AG04450 (cell line): ENCODE measurements around the gene MYBPC2. TPM values are rescaled to one million over a fixed set of nuclear protein-coding genes. Genes with fewer than 3 reads are reported as not detected.

Experiments used
- CTCF ChIA-PET: fragments of 300-600, 350-600 bp; formaldehyde crosslinking; extraction: SDS; loops from one replicate; lab custom pipeline; 2022; ENCODE audit warnings: antibody characterized with exemption, inconsistent platforms; lab: Charles Lee
- POLR2A ChIA-PET: fragments of 350-600 bp; formaldehyde crosslinking; extraction: SDS; loops from one replicate; lab custom pipeline; 2021; ENCODE audit warnings: antibody characterized with exemption, inconsistent platforms; lab: Yijun Ruan, JAX
- DNase-seq: peaks from one replicate; pipeline ENCODE4 v3.0.0-alpha.2; 2011; ENCODE audit warnings: low read depth, low spot score
- H3K27ac ChIP-seq: one replicate; pipeline ENCODE4 v1.5.1; 2012; ENCODE audit warnings: low read depth, low read length, control low read depth
- H3K27me3 ChIP-seq: one replicate; pipeline ENCODE4 v1.6.0; 2012; ENCODE audit warnings: low read length; ENCODE audit not compliant: control insufficient read depth, insufficient read depth
- H3K4me3 ChIP-seq: 2 replicates; pipeline ENCODE4 v1.5.1; 2011; ENCODE audit warnings: mild to moderate bottlenecking, low read depth, low read length, control low read depth
- H3K9me3 ChIP-seq: 2 replicates; pipeline ENCODE4 v1.5.1; 2012; ENCODE audit warnings: low read length; ENCODE audit not compliant: control insufficient read depth, insufficient read depth
- CTCF ChIP-seq: IDR thresholded peaks from 2 replicates; pipeline ENCODE4 v1.5.1; 2011; ENCODE audit warnings: low read depth, low read length, control low read depth, inconsistent platforms
- polyA plus RNA-seq: library from polyadenylated mRNA; depleted of rRNA; stranded (reverse); fragments of >200 nt; gene quantifications from 2 replicates; pipeline ENCODE4 v1.2.3, GENCODE V29; 2011

The MYBPC2 gene
- polyA plus RNA-seq, 1 experiment, result not detected

DNA sequence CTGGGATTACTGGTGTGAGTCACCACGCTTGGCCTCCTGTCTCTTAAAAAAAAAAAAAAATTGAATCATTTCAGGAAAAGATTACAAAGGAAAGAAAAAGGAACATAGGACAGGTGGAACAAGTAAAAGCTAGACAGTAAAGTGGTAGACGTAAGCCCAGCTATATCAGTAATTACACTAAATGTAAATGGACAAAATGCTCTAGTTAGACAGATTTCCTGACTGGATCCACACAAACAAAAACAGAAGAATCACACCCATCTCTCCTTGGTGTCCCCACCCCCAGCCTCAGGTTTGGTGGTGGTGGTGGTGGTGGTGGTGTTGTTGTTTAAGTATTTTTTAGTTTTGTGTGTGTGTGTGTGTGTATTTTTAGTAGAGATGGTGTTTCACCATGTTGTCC lies 20.3 kb upstream of the MYBPC2 start:
- ChIA-PET POLR2A (no interaction called here), CTCF (no interaction called here)
- no peak overlapping the region for H3K27ac ChIP-seq
- no peak for DNase-seq
- no peak overlapping the region for H3K4me3 ChIP-seq
- H3K9me3 ChIP-seq, result peaks cover 5% of the 10 kb centered on the region
- TF ChIP-seq CTCF, result no peak
- H3K27me3 ChIP-seq, result no peaks in the 10 kb centered on the region

GRCh38 chr19:50413096-50413495 lies 19.6 kb upstream of the MYBPC2 start:
- no peak overlapping the region for H3K4me3 ChIP-seq
- ChIA-PET POLR2A (no interaction called here), CTCF (no interaction called here)
- no peaks in the 10 kb centered on the region for H3K27me3 ChIP-seq
- no peak for TF ChIP-seq CTCF
- DNase-seq, result no peak
- H3K9me3 ChIP-seq, result peaks cover 5% of the 10 kb centered on the region
- H3K27ac ChIP-seq, result no peak overlapping the region

DNA sequence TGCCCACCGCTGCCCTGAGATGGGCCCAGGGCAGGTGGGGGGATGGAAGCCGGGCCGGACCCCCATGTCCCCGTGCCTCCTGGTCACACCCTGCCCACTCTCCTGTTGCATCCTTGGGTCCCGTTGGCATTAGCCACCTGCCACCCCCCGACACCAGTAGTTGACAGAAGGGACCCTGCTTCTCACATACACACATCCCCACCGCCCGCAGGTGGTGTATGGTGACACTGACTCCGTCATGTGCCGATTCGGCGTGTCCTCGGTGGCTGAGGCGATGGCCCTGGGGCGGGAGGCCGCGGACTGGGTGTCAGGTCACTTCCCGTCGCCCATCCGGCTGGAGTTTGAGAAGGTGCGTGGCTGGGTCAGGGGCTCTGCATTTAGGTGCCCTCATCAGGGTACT lies 19.2 kb upstream of the MYBPC2 start:
- no peak for DNase-seq
- no peak for TF ChIP-seq CTCF
- Histone ChIP-seq H3K27ac (no peak overlapping the region), H3K27me3 (peaks cover under 1% of the 10 kb centered on the region), H3K4me3 (no peak overlapping the region), H3K9me3 (peaks cover 5% of the 10 kb centered on the region)
- ChIA-PET CTCF (no interaction called here), POLR2A (no interaction called here)

DNA sequence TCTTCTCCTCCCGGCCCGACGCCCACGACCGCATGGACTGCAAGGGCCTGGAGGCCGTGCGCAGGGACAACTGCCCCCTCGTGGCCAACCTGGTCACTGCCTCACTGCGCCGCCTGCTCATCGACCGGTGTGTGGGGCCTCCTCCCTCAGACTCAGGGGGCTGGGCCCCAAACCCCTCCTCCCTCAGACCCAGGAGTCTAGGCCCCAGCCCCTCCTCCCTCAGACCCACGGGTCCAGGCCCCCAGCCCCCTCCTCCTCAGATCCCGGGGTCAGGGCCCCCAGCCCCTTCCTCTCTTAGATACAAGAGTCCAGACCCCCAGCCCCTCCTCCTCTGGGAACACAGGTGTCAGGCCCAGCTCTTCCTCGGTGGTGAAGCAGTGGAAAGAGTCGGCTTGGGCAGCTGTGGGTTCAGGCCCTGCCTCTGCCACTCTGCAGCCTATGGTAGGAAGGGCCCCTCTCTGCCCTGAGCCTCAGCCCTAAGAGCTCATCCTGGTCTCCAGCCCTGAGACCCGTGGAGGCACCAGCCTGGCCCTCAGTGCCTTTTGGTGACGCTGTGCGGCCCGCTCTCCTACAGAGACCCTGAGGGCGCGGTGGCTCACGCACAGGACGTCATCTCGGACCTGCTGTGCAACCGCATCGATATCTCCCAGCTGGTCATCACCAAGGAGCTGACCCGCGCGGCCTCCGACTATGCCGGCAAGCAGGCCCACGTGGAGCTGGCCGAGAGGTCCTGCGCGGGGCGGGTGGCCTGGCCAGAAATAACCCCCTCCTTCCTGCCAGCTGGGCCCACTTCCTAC lies 17.6 kb upstream of the MYBPC2 start:
- ChIA-PET POLR2A (no interaction called here), CTCF (interaction anchor here (0.6 to 1.7 kb wide), 7 partner anchors 20 to 68 kb away, joined by 3 to 10 read pairs (median 4); no protein-coding TSS in a partner anchor)
- peaks cover 5% of the 10 kb centered on the region for H3K9me3 ChIP-seq
- DNase-seq, result peak; percentile 7
- H3K27ac ChIP-seq, result no peak overlapping the region
- TF ChIP-seq CTCF, result peak; percentile 80
- H3K4me3 ChIP-seq, result no peak overlapping the region
- H3K27me3 ChIP-seq, result peaks cover 13% of the 10 kb centered on the region

DNA sequence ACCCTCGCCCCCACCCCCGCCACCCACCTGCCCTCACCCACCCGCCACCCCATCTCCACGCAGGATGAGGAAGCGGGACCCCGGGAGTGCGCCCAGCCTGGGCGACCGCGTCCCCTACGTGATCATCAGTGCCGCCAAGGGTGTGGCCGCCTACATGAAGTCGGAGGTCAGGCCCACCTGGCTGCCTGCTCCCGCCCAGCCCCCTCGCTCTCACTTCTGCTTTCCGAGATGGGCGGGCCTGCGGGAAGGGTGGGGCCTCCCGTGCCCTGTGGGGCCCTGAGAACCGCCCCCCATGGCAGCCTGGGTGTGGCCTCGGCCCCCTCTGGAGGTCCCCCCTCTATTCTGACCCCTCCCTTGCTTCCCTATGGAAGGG lies 17.0 kb upstream of the MYBPC2 start:
- H3K27ac ChIP-seq, result no peak overlapping the region
- TF ChIP-seq CTCF, result no peak
- CTCF ChIA-PET, result interaction anchor here (0.6 to 1.7 kb wide), 7 partner anchors 21 to 69 kb away, joined by 3 to 10 read pairs (median 4); no protein-coding TSS in a partner anchor
- peaks cover 5% of the 10 kb centered on the region for H3K9me3 ChIP-seq
- POLR2A ChIA-PET, result no interaction called here
- H3K4me3 ChIP-seq, result no peak overlapping the region
- DNase-seq, result no peak
- peaks cover 13% of the 10 kb centered on the region for H3K27me3 ChIP-seq
